A172 (cell line): ENCODE data around the gene TLN1. TPM values are rescaled to one million over a fixed set of nuclear protein-coding genes. Genes with fewer than 3 reads are reported as not detected.

ENCODE experiments used
- DNase-seq: peaks from one replicate; pipeline ENCODE4 v3.0.0-alpha.2; 2015; ENCODE audit warnings: low spot score
- total RNA-seq: library from RNA; depleted of rRNA; stranded (reverse); fragments of >200 nt; shearing (Covaris generic); gene quantifications from 2 replicates; pipeline ENCODE4 v1.2.3, GENCODE V29; 2014

TLN1 gene
- total RNA-seq, 1 experiment from 2014 or later: 155 TPM

DNA sequence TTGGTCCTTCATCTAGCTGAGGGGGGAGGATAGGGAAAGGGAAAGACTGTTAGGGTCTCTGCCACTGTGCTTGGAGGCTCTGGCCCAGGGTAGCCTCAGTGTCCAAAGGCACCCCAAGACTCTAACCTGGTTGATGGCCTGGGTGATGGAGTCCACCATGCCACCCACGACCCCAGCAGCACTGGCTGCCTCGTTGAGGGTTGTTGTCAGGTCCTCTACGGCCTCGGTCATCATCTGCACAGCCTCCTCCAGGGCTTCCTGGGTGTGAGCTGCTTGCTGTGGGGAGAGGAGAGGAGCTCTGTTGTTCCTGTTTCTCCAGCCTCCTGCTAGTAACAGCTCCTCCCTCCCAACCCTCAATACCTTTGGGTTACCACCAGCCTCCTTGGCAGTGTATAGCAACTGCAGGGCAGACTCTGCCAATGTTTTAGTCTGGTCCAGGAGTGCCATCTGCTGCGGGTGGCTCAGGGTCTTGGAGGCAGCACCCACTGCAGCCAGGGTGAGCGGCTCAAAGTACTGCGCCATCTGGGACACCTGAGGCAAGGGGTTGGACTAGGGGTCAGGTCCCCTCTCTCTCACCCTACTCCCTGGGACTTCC lies 26.1 kb downstream of the TLN1 start:
- DNase-seq: no peak

DNA sequence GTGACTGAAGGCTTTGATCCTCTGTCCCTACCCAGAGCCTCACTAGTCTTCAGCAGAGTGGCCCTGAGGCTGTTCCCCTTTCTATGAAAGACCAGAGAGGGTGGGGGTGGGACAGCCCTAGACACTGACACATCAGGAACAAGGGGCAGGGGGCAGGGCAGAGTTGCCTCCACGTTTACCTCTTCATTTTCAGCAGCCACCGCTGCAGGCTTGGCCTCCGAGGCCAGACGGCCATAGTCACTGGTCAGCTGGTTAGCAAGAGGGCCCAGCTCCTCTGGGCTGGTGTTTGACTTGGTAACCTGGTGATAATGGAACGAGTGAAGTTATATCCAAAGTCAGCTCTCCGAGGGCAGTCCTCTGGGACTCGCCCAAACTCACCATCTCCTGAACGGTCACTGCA lies 26.6 kb downstream of the TLN1 start:
- no peak for DNase-seq

GRCh38 chr9:35703906-35704672 lies 27.9 kb downstream of the TLN1 start:
- DNase-seq: no peak

DNA sequence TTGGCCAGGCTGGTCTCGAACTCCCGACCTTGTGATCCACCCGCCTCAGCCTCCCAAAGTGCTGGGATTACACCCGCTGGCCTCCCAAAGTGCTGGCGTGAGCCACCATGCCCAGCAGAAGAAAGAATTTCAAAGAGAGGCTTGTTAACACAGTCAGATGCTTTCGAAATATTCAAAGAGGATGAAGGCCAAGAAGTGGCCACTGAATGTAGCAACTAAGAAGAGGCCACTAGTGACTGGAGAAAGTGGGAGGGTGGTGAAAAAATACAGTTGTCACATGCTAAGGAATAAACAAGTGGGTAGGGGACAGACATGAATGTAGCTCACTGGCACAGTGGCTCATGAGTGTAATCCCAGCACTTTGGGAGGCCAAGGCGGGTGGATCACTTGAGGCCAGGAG lies 29.3 kb downstream of the TLN1 start:
- no peak for DNase-seq

GRCh38 chr9:35700942-35701341 lies 31.1 kb downstream of the TLN1 start:
- DNase-seq: no peak

DNA sequence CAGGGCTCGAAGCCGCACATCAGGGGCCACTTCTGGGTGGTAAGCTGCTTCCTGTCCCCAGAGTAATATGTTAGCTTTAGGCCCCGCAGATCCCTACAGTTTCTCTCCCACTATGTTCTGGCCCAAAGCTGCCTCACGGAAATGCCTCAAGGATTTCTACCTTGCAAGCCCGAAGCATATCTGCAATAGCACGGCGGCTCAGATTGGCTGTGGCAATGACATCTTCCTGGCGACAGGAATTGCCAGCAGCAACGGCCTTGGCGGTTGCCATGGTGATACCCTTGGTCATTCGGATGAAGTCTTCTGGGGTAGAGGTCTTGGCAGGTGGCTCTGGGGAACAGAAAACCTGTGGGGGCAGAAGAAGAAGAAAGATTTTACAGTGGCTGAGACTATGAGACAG lies 32.0 kb downstream of the TLN1 start:
- DNase-seq: no peak

GRCh38 chr9:35698231-35698630 lies 33.8 kb downstream of the TLN1 start:
- no peak for DNase-seq

DNA sequence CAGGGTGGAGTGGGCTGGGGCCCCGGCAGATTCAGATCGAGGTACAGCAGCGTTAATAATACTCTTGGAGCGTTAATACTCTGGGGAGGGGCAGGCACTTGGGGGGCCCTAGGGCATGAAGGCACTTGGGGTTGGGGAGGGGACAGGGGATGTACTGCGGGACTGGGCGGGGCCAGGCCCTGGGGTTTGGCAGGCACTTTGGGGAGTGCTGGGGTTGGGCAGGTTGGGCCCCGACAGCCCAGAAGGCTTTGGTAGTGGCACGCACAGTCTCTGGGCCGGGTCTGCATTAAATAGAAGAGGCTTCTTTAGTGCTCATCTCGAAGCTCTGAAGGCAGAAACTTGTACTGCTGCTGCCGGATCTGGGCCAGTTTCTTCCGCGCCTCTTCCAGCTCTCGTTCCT lies 34.5 kb downstream of the TLN1 start:
- DNase-seq: no peak

DNA sequence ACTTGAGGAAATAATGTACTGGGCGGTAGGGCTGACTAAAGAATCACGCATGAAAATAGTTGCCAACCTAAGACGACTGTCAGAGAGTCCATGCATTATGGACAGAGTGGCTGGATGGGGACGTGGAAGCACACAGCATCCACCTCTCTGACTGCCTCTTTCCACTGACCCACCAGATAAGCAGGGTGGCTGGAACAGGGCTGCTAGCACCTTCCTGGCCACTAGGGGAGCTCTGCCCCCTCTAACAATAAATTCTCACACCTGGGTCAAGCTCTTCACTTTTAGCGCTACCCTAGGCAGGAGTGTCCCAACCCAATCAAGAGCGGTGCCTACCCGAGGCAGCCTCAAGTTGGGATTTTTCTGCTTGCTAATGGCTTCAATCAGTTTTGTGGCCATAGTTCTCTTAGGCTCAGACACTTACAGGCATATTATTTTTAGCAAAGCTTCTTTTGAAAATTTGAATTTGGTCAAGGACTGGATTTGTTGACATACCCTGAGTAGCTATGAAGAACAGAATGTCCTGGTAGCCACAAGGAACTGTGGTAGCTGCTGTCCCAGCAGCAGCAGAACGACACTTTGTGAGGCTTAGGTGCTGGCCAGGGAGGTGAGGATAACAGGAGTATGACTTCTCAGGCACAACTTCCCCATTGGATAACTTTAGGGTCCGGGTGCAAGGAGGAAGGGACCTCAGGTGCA lies 35.3 kb downstream of the TLN1 start:
- DNase-seq: peak; percentile 46

- no peak for DNase-seq
Measured at GRCh38 chr9:35695943-35696401, 36.0 kb downstream of the TLN1 start.

GRCh38 chr9:35691757-35692301 lies 40.2 kb downstream of the TLN1 start:
- DNase-seq: no peak

GRCh38 chr9:35691334-35691650 lies 40.7 kb downstream of the TLN1 start:
- no peak for DNase-seq

DNA sequence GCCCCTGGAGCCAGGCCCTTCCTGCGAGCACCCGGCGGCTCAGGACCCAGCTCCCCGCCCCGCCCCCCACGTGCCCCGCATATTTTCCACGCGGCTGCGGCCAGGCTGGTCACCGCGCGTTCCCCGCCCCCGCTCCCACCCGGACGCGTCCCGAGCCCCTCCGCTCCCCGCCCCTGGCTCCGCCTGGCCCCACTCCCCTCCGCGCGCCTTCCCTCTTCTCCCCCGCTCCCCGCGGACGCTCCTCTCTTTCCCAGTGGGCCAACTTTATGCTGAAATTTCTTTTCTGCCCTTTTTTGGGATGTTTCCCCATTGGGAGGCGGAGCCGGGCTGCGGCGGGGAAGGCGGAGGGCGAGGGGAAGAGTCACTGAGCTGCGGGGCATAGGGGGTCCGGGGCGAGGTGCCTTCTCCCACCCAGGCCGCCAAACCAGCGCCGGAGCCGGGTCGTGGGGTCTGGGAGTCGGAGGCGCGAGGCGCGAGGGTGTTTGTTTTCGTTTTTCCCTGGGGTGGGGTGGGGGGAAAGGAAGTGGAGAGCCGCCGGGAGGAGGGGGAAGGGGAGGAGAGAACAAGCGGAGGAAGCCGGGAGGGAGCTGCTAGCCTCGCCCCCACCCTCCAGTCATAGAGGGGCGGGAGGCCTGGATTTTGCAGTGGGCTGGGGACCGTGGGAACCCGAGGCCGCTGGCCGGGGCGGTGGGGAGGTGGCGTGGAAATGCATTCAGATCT lies 41.2 kb downstream of the TLN1 start:
- DNase-seq: peak; percentile 61

GRCh38 chr9:35690294-35690613 lies 41.7 kb downstream of the TLN1 start:
- no peak for DNase-seq

- peak; percentile 66 for DNase-seq
Measured at GRCh38 chr9:35689542-35690293, 42.3 kb downstream of the TLN1 start, which contains the start of gene TPM2. TSS of gene TPM2 (minus strand) at chr9:35689925. CDS start at chr9:35689817, 108 bp downstream.

DNA sequence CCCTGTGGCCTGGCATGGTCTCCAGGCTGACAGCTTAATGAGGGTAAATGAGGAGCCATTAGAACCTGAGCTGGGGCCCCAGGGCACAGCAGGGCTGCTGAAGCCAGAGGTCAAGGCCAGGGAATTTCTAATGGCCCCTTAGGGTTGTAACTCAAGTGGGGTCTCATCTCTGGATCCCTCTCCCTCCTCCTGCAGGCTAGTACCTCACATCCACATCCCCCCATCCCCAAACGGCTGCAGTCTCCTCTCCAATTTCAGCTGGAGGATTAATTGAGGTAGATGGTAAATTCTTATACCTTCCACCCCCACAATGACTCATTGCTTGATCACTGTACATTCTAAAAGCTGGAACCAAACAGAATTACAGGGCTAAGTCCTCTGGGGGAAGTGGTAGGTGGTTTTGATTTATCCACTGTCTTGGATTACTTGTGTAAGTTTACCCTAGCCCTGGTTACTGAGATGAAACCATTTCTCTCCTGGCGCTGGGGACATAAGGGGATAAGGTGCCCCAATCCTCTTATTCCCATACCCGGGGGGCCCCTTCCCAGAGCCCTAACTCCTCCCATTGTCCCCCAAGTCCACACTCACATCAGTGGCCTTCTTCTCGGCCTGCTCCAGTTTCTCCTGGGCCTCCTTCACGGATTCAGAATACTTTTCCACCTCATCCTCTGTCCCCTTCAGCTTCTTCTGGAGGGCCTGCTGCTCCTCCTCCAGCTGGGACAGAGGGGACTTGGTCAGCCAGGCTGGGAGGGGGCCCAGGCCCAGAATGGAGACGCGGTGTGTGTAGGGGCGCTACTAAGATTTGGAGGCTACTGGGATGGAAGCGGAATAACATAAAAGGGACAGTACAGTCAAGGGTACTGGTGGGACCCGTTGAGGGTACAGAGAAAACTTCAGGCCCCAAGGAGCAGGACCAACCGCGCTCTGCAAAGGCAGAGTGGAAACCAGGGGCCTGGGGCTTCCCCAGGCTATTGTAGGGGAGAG lies 43.1 kb downstream of the TLN1 start:
- DNase-seq: peak; percentile 85

GRCh38 chr9:35687972-35688557 lies 43.9 kb downstream of the TLN1 start:
- DNase-seq: no peak

DNA sequence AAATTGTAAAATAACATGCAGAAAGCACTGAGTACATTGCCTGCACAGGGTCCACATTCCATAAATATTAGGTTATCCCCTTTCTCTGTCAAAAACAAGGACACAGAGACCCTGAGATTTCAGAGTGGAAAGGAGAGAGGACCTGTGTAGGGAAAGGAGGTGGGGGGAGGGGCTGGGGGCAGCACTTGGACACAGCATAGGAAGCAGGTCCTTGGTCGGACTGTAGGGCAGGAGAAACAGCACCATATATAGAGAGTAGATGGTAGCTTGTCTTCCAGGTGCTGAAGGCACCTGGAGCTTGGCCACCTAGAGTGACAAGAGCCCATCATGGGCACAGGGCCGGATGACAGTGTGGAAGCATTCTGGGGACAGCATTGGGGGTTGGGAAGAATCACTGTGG lies 44.7 kb downstream of the TLN1 start:
- DNase-seq: no peak
